Measurements from ENCODE around the gene ARPC4. TPM values are rescaled to one million over a fixed set of nuclear protein-coding genes. Genes with fewer than 3 reads are reported as not detected.

ARPC4 gene
- total and polyA plus RNA-seq, 2 of the 13 experiments (the other 11 are each of a cell fraction or from before 2014, with no cell fraction given), result 30.1 to 83.6 TPM

DNA sequence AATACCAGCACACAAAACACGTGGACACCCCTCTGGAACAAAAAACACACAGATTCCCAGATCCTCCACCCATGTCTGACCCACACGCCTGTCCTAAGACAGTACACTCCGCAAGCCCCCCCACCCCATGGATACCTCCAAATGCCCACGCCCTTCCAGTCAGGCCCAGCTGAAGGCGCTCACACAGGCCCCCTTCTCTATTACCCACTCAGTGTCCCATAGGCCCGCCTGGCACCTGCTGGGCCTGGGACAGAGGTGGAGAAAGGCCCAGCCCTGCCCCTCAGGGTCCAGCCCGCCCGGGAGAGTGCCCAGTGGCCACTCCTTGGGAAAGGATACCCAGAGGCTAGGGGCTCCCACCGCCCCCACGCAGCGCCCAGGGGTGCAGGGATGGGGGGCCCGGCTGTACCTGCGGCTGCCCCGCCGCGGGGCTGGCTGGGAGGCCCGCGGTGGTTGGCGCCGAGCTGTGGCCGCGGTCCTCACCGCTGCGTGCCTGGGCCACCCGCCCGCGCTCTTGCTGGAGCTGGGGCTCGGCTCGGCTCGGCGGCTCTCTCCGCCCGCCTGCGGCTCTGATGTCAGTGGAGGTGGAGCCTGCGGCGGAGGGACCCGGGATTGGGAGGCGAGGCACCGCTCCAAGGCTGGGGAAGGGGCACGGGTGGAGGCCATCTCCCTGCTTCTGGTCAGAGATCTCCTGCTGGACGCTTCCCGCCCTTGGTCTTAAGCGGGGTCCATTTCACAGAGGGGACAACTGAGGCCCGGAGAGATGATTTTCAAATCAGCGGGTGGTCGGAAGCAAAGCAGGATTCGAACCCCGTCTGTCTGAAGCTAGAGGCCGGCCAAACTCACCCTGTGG is 23.2 kb upstream of the ARPC4 start, which contains the start of gene CAMK1 (continued):
- TF ChIP-seq ZMYM4 (CRISPR knock-in tag; IDR thresholded peaks at IDR 0.05) (peak; percentile 45), TAF15 (IDR thresholded peaks at IDR 0.05; ENCODE audit: low read depth, low read length, poor library complexity, severe bottlenecking) (no peak), MED1 (CRISPR knock-in tag; IDR thresholded peaks at IDR 0.05) (peak; percentile 44; the same call in 1 of the 2 replicates), SIN3A (IDR thresholded peaks at IDR 0.05; ENCODE audit: borderline replicate concordance, low read depth, low read length) (peak; percentile 31; the same call in 1 of the 2 replicates), HCFC1 (IDR thresholded peaks at IDR 0.05; ENCODE audit: low read depth, low read length) (no peak), PHF20 (CRISPR knock-in tag; IDR thresholded peaks at IDR 0.05) (no peak), ZNF468 (CRISPR knock-in tag; IDR thresholded peaks at IDR 0.05) (no peak), BRCA1 (CRISPR knock-in tag; IDR thresholded peaks at IDR 0.05) (no peak), NFIB (CRISPR knock-in tag; IDR thresholded peaks at IDR 0.05; ENCODE audit: borderline replicate concordance) (no peak), ZNF207 (IDR thresholded peaks at IDR 0.05; ENCODE audit: borderline replicate concordance) (no peak), MEIS2 (CRISPR knock-in tag; IDR thresholded peaks at IDR 0.05) (no peak; the same call in 1 of the 2 replicates), ONECUT2 (CRISPR knock-in tag; IDR thresholded peaks at IDR 0.05) (no peak), HIVEP1 (CRISPR knock-in tag; IDR thresholded peaks at IDR 0.05) (no peak), ZFX (CRISPR knock-in tag; IDR thresholded peaks at IDR 0.05; ENCODE audit: low read depth) (peak; percentile 83)
- TF ChIP-seq, protein P1, sequence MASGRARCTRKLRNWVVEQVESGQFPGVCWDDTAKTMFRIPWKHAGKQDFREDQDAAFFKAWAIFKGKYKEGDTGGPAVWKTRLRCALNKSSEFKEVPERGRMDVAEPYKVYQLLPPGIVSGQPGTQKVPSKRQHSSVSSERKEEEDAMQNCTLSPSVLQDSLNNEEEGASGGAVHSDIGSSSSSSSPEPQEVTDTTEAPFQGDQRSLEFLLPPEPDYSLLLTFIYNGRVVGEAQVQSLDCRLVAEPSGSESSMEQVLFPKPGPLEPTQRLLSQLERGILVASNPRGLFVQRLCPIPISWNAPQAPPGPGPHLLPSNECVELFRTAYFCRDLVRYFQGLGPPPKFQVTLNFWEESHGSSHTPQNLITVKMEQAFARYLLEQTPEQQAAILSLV (CRISPR knock-in tag; IDR thresholded peaks at IDR 0.05; ENCODE audit: borderline replicate concordance), result peak; percentile 35; the same call in 1 of the 2 replicates
- TF ChIP-seq, protein P2, sequence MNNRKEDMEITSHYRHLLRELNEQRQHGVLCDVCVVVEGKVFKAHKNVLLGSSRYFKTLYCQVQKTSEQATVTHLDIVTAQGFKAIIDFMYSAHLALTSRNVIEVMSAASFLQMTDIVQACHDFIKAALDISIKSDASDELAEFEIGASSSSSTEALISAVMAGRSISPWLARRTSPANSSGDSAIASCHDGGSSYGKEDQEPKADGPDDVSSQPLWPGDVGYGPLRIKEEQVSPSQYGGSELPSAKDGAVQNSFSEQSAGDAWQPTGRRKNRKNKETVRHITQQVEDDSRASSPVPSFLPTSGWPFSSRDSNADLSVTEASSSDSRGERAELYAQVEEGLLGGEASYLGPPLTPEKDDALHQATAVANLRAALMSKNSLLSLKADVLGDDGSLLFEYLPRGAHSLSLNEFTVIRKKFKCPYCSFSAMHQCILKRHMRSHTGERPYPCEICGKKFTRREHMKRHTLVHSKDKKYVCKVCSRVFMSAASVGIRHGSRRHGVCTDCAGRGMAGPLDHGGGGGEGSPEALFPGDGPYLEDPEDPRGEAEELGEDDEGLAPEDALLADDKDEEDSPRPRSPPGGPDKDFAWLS (CRISPR knock-in tag; IDR thresholded peaks at IDR 0.05; ENCODE audit: borderline replicate concordance), result no peak
- TF ChIP-seq, protein P3, sequence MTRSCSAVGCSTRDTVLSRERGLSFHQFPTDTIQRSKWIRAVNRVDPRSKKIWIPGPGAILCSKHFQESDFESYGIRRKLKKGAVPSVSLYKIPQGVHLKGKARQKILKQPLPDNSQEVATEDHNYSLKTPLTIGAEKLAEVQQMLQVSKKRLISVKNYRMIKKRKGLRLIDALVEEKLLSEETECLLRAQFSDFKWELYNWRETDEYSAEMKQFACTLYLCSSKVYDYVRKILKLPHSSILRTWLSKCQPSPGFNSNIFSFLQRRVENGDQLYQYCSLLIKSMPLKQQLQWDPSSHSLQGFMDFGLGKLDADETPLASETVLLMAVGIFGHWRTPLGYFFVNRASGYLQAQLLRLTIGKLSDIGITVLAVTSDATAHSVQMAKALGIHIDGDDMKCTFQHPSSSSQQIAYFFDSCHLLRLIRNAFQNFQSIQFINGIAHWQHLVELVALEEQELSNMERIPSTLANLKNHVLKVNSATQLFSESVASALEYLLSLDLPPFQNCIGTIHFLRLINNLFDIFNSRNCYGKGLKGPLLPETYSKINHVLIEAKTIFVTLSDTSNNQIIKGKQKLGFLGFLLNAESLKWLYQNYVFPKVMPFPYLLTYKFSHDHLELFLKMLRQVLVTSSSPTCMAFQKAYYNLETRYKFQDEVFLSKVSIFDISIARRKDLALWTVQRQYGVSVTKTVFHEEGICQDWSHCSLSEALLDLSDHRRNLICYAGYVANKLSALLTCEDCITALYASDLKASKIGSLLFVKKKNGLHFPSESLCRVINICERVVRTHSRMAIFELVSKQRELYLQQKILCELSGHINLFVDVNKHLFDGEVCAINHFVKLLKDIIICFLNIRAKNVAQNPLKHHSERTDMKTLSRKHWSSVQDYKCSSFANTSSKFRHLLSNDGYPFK (CRISPR knock-in tag; IDR thresholded peaks at IDR 0.05; ENCODE audit: borderline replicate concordance), result no peak
- TF ChIP-seq, protein P4, sequence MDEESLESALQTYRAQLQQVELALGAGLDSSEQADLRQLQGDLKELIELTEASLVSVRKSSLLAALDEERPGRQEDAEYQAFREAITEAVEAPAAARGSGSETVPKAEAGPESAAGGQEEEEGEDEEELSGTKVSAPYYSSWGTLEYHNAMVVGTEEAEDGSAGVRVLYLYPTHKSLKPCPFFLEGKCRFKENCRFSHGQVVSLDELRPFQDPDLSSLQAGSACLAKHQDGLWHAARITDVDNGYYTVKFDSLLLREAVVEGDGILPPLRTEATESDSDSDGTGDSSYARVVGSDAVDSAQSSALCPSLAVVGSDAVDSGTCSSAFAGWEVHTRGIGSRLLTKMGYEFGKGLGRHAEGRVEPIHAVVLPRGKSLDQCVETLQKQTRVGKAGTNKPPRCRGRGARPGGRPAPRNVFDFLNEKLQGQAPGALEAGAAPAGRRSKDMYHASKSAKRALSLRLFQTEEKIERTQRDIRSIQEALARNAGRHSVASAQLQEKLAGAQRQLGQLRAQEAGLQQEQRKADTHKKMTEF (CRISPR knock-in tag; IDR thresholded peaks at IDR 0.05), result peak; percentile 23; the same call in 1 of the 2 replicates
- TF ChIP-seq, protein P5, sequence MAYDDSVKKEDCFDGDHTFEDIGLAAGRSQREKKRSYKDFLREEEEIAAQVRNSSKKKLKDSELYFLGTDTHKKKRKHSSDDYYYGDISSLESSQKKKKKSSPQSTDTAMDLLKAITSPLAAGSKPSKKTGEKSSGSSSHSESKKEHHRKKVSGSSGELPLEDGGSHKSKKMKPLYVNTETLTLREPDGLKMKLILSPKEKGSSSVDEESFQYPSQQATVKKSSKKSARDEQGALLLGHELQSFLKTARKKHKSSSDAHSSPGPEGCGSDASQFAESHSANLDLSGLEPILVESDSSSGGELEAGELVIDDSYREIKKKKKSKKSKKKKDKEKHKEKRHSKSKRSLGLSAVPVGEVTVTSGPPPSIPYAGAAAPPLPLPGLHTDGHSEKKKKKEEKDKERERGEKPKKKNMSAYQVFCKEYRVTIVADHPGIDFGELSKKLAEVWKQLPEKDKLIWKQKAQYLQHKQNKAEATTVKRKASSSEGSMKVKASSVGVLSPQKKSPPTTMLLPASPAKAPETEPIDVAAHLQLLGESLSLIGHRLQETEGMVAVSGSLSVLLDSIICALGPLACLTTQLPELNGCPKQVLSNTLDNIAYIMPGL (CRISPR knock-in tag; IDR thresholded peaks at IDR 0.05; ENCODE audit: borderline replicate concordance in 1 of 2, low read depth in 1 of 2), result peak in 1 of 2 experiments; percentile 77; a peak in 2 of 4 replicates

Data from HepG2 (cell line).